K562 (cell line): ENCODE results near the gene VPS33B. TPM values are rescaled to one million over a fixed set of nuclear protein-coding genes. Genes with fewer than 3 reads are reported as not detected.
A peak's percentile ranks its signal among the peaks of the same experiment; 100 is the strongest.

Experiments
- ATAC-seq: fragments of 200-7000 bp; cut with Tn5 transposase; 3 replicates; pipeline ENCODE4 v1.9.1; 2020; ENCODE audit warnings: moderate library complexity
- BruUV-seq: library from RNA; stranded (reverse); fragments of 400-500 nt; replicated peaks from 2 replicates; lab custom pipeline; 2021; lab: Mats Ljungman, UMichigan
- CTCF ChIA-PET: fragments of 300-600 bp; formaldehyde crosslinking; extraction: SDS; loops from one replicate; lab custom pipeline; 2021; ENCODE audit warnings: low intra/inter-chr PET ratio; lab: Yijun Ruan, JAX
- POLR2A ChIA-PET: fragments of 300-600, 350-650 bp; sonication (Branson Sonifier 250); formaldehyde crosslinking; extraction: SDS; loops from one replicate; lab custom pipeline; 2021; ENCODE audit warnings: antibody characterized with exemption, inconsistent platforms; lab: Yijun Ruan, JAX
- DNase-seq, 4 experiments: peaks; one replicate each; pipeline versions ENCODE4 v3.0.0 to v3.0.0-alpha.2; 2011 to 2018; ENCODE audit warnings: low spot score in 3 of 4, mixed read lengths in 3 of 4; ENCODE audit errors: extremely low read depth in 1 of 4
- FAIRE-seq: peaks from 2 replicates; lab custom pipeline; 2011; peaks lifted over from hg19 to GRCh38; lab: Jason Lieb, UNC
- H2AFZ ChIP-seq: 2 replicates; pipeline ENCODE4 v1.6.0; 2011; ENCODE audit warnings: low read depth, low read length, control low read depth, inconsistent platforms
- H3K27ac ChIP-seq: fragments of 200-600 bp; 3 replicates; pipeline ENCODE4 v1.8.0; 2011; ENCODE audit warnings: low read depth, mild to moderate bottlenecking, control low read depth, inconsistent platforms, low read length, moderate library complexity, mixed read lengths; ENCODE audit errors: extremely low read depth
- H3K27me3 ChIP-seq, 2 experiments: fragments of 300-600 bp in 1 of 2; 2 replicates in 1 of 2; 3 replicates in 1 of 2; pipeline versions ENCODE4 v1.6.0 to v1.8.0; 2011; ENCODE audit warnings: inconsistent platforms in 2 of 2, low read length in 2 of 2, mild to moderate bottlenecking in 1 of 2, mixed read lengths in 1 of 2, moderate library complexity in 1 of 2; ENCODE audit not compliant: control insufficient read depth in 2 of 2, insufficient read depth in 2 of 2
- H3K36me3 ChIP-seq: fragments of 300-600 bp; 3 replicates; pipeline ENCODE4 v1.8.0; 2011; ENCODE audit warnings: mild to moderate bottlenecking, low read length, inconsistent platforms; ENCODE audit not compliant: control insufficient read depth, insufficient read depth
- H3K4me1 ChIP-seq, 2 experiments: fragments of 200-600 bp in 1 of 2; replicated peaks in 1 of 2; 2 replicates in 1 of 2; 3 replicates in 1 of 2; pipeline versions ENCODE4 v1.5.1 to v1.8.0; 2011; ENCODE audit warnings: inconsistent platforms in 2 of 2, low read length in 2 of 2, mild to moderate bottlenecking in 1 of 2, mixed read lengths in 1 of 2, moderate library complexity in 1 of 2; ENCODE audit not compliant: control insufficient read depth in 2 of 2, insufficient read depth in 2 of 2
- H3K4me2 ChIP-seq: 2 replicates; pipeline ENCODE4 v1.6.1; 2011; ENCODE audit warnings: low read length, control low read depth, inconsistent platforms, mixed read lengths; ENCODE audit not compliant: insufficient read depth
- H3K4me3 ChIP-seq: fragments of 200-600 bp; sonication (generic), shearing (Covaris generic); 2 replicates; pipeline ENCODE4 v1.5.1; 2016; ENCODE audit warnings: control low read depth, inconsistent platforms
- H3K79me2 ChIP-seq: fragments of 200-600 bp; 3 replicates; pipeline ENCODE4 v1.8.0; 2011; ENCODE audit warnings: low read length, inconsistent platforms; ENCODE audit not compliant: control insufficient read depth, insufficient read depth
- H3K9ac ChIP-seq, 2 experiments: 2 replicates each; pipeline versions ENCODE4 v1.6.0 to v1.6.1; 2011; ENCODE audit warnings: low read depth in 2 of 2, low read length in 2 of 2, control low read depth in 1 of 2, inconsistent platforms in 1 of 2, mild to moderate bottlenecking in 1 of 2, mixed read lengths in 1 of 2; ENCODE audit not compliant: insufficient read depth in 1 of 2
- H3K9me1 ChIP-seq: one replicate; pipeline ENCODE4 v1.6.0; 2011; ENCODE audit warnings: inconsistent platforms, mild to moderate bottlenecking, low read length, moderate library complexity; ENCODE audit not compliant: control insufficient read depth, insufficient read depth
- H3K9me3 ChIP-seq: replicated peaks from 2 replicates; pipeline ENCODE4 v1.5.1; 2011; ENCODE audit warnings: low read depth, low read length, inconsistent platforms; ENCODE audit not compliant: control insufficient read depth, insufficient read depth
- H4K20me1 ChIP-seq: replicated peaks from 2 replicates; pipeline ENCODE4 v1.6.1; 2011; ENCODE audit warnings: low read length, inconsistent platforms, mixed read lengths; ENCODE audit not compliant: control insufficient read depth, insufficient read depth
- FOXP1 ChIP-seq: sonication (generic); formaldehyde crosslinking; IDR thresholded peaks from 2 replicates; pipeline ENCODE4 v1.8.0; 2022; ENCODE audit warnings: mild to moderate bottlenecking, missing genetic modification reagents
- HMBOX1 ChIP-seq: sonication (generic); IDR thresholded peaks from 2 replicates; pipeline ENCODE4 v1.6.1; 2016
- LEF1 ChIP-seq: fragments of 450-650 bp; IDR thresholded peaks from 2 replicates; pipeline ENCODE4 v1.6.1; 2016; ENCODE audit warnings: mild to moderate bottlenecking
- ZC3H8 ChIP-seq: fragments of 450-650 bp; IDR thresholded peaks from 2 replicates; pipeline ENCODE4 v1.6.1; 2017
- ZNF165 ChIP-seq: fragments of 250-450 bp; sonication (Bioruptor Pico); IDR thresholded peaks from 2 replicates; pipeline ENCODE4 v1.4.0; 2020; ENCODE audit warnings: borderline replicate concordance
- WGBS: fragments of 100-300 bp; shearing (Covaris generic); methylation state at CpG from one replicate; pipeline ENCODE4 v1.1.6; 2016; ENCODE audit warnings: low coverage, mixed read lengths; ENCODE audit not compliant: insufficient coverage; ENCODE audit errors: missing lambda C conversion rate; 5-methylcytosine and 5-hydroxymethylcytosine counted together
- in situ Hi-C: fragments of 300-500 bp; cut with MboI; formaldehyde crosslinking; loops from 4 replicates; pipeline ENCODE4 v1.15.0; 2018; ENCODE audit warnings: inconsistent platforms, mixed read lengths
- intact Hi-C: fragments of 100-400 bp; cut with micrococcal nuclease; formaldehyde crosslinking; loops from 2 replicates; pipeline ENCODE4 v1.14.2; 2022
- polyA plus RNA-seq, 8 experiments: library from polyadenylated mRNA; depleted of rRNA in 4 of 8; stranded (reverse) in 5 of 8; unstranded in 3 of 8; fragments of >200 nt; fragmentation: Nextera tagmentation in 2 of 8; fragmentation: Illumina TruSeq in 1 of 8; extraction: Ambion mirVana in 2 of 8; extraction: Trizol in 1 of 8; gene quantifications; 2 replicates each; pipeline versions ENCODE4 v1.2.1 to v1.2.3, GENCODE V29; 2011 to 2014; ENCODE audit warnings: inconsistent platforms in 1 of 8, missing spikeins in 1 of 8
- total RNA-seq, 7 experiments: library from RNA; depleted of rRNA in 6 of 7; stranded (reverse); fragments of >200 nt in 6 of 7; fragmentation: Illumina TruSeq in 2 of 7; extraction: Trizol in 2 of 7; gene quantifications; 2 replicates each; pipeline versions ENCODE4 v1.2.1 to v1.2.3, GENCODE V29; 2011 to 2021; ENCODE audit warnings: low replicate concordance in 1 of 7

VPS33B gene
- total and polyA plus RNA-seq, 9 of the 15 experiments (the other 6 are each of a cell fraction or from before 2014, with no cell fraction given): 9.4 to 25.5 (median 14.8) TPM

- no peaks in the 10 kb centered on the region for H3K36me3 ChIP-seq
- H3K4me3 ChIP-seq: no peak overlapping the region
- no peaks in the 10 kb centered on the region; the same call in 1 of the 2 replicates for H4K20me1 ChIP-seq
- ChIA-PET POLR2A (interaction anchor here (0.7 to 1.6 kb wide), 4 partner anchors 9 to 146 kb away, joined by 3 to 6 read pairs (median 3); partner anchors contain the start of gene PRC1), CTCF (interaction anchor here (0.6 to 1.3 kb wide), 3 partner anchors 17 to 757 kb away, joined by 3 to 5 read pairs (median 3); no protein-coding TSS in a partner anchor)
- H3K27ac ChIP-seq: no peak overlapping the region
- TF ChIP-seq LEF1 (0 out of 2 replicates have a peak, but pooled peaks have one; percentile 1), ZNF165 (CRISPR knock-in tag) (no peak)
- peaks cover 0 to 10% of the 10 kb centered on the region in 2 experiments; a peak in 2 of 5 replicates for H3K4me1 ChIP-seq
- FAIRE-seq (no peak), ATAC-seq (peak; percentile 69), DNase-seq (no peak)
- 9% methylated on average over 4 of the region's 4 CpGs for WGBS
- no TSS peak for BruUV-seq
- no peaks in the 10 kb centered on the region for H3K79me2 ChIP-seq
- peak overlapping the region; percentile 63; the same call in 1 of the 2 replicates for H3K4me2 ChIP-seq
- H2AFZ ChIP-seq: peak overlapping the region; percentile 90
- in situ Hi-C loops (no loop called here), intact Hi-C loops (no loop called here)
- no peak overlapping the region for H3K9ac ChIP-seq
- H3K9me3 ChIP-seq: no peaks in the 10 kb centered on the region
- H3K9me1 ChIP-seq: no peaks in the 10 kb centered on the region
- H3K27me3 ChIP-seq: peaks cover 5 to 12% of the 10 kb centered on the region in 2 experiments; a peak in 4 of 5 replicates
Measured at GRCh38 chr15:91050128-91050455, 27.7 kb upstream of the VPS33B start.

GRCh38 chr15:91049378-91050127, 27.2 kb upstream of the VPS33B start:
- in situ Hi-C loops (loop anchor here (10.0 kb wide), 1 partner anchor 575 kb away; no protein-coding TSS in a partner anchor), intact Hi-C loops (loop anchor here (1.0 to 5.0 kb wide), 3 partner anchors 57 to 401 kb away; partner anchors contain the start of genes HDDC3 and PRC1)
- Histone ChIP-seq H4K20me1 (no peaks in the 10 kb centered on the region; the same call in 1 of the 2 replicates), H3K9me3 (no peaks in the 10 kb centered on the region), H3K4me3 (no peak overlapping the region), H2AFZ (peak overlapping the region; percentile 90), H3K27ac (no peak overlapping the region), H3K36me3 (no peaks in the 10 kb centered on the region), H3K9me1 (no peaks in the 10 kb centered on the region), H3K4me1 (peaks cover 0 to 10% of the 10 kb centered on the region in 2 experiments; a peak in 3 of 5 replicates), H3K79me2 (no peaks in the 10 kb centered on the region), H3K9ac (no peak overlapping the region), H3K27me3 (peaks cover 5 to 12% of the 10 kb centered on the region in 2 experiments; a peak in 4 of 5 replicates), H3K4me2 (peak overlapping the region; percentile 63)
- no TSS peak for BruUV-seq
- 18% methylated on average over 12 of the region's 12 CpGs for WGBS
- peak; percentile 25 to 79 (median 45) for DNase-seq
- CTCF ChIA-PET: interaction anchor here (0.9 to 1.3 kb wide), 2 partner anchors 118 to 757 kb away, joined by 3 to 5 read pairs; no protein-coding TSS in a partner anchor
- peak; percentile 97 for ATAC-seq
- FAIRE-seq: peak; percentile 99
- POLR2A ChIA-PET: interaction anchor here (0.7 to 1.6 kb wide), 5 partner anchors 9 to 146 kb away, joined by 3 to 6 read pairs (median 3); partner anchors contain the start of gene PRC1
- no peak for TF ChIP-seq ZC3H8
- 0 out of 2 replicates have a peak, but pooled peaks have one; percentile 19 for TF ChIP-seq FOXP1 (CRISPR knock-in tag)
- TF ChIP-seq HMBOX1: peak; percentile 25; the same call in 1 of the 2 replicates
